Neural progenitor cell (in vitro differentiated cells): ENCODE results near the gene C6orf132. TPM values are rescaled to one million over a fixed set of nuclear protein-coding genes. Genes with fewer than 3 reads are reported as not detected.

ENCODE experiments used
- DNase-seq: peaks from one replicate; pipeline ENCODE4 v3.0.0-alpha.2; 2016; ENCODE audit warnings: low spot score
- H2AFZ ChIP-seq: fragments of 200-600 bp; sonication (generic); replicated peaks from 2 replicates; pipeline ENCODE4 v1.6.1; 2016; ENCODE audit warnings: antibody characterized with exemption
- H3F3A ChIP-seq: fragments of 200-600 bp; sonication (generic); 2 replicates; pipeline ENCODE4 v1.6.1; 2016; ENCODE audit warnings: antibody characterized with exemption, low read depth
- H3K27ac ChIP-seq: fragments of 200-600 bp; sonication (generic); 2 replicates; pipeline ENCODE4 v1.5.1; 2016; ENCODE audit warnings: mild to moderate bottlenecking
- H3K27me3 ChIP-seq: fragments of 200-600 bp; sonication (generic); 2 replicates; pipeline ENCODE4 v1.6.1; 2016; ENCODE audit warnings: mild to moderate bottlenecking, moderate library complexity
- H3K36me3 ChIP-seq: fragments of 200-600 bp; sonication (generic); 2 replicates; pipeline ENCODE4 v1.5.1; 2016
- H3K4me1 ChIP-seq: fragments of 200-600 bp; sonication (generic); 2 replicates; pipeline ENCODE4 v1.6.1; 2016; ENCODE audit warnings: mixed run types
- H3K4me2 ChIP-seq: fragments of 200-600 bp; sonication (generic); 2 replicates; pipeline ENCODE4 v1.6.1; 2016
- H3K4me3 ChIP-seq: fragments of 200-600 bp; sonication (generic); 2 replicates; pipeline ENCODE4 v1.5.1; 2016
- H3K79me2 ChIP-seq: fragments of 200-600 bp; sonication (generic); 2 replicates; pipeline ENCODE4 v1.6.1; 2016; ENCODE audit warnings: low read depth
- H3K9ac ChIP-seq: fragments of 200-600 bp; sonication (generic); 2 replicates; pipeline ENCODE4 v1.6.1; 2016
- H3K9me3 ChIP-seq: fragments of 200-600 bp; sonication (generic); 2 replicates; pipeline ENCODE4 v1.5.1; 2016; ENCODE audit warnings: low read depth
- H4K20me1 ChIP-seq: fragments of 200-600 bp; sonication (generic); 2 replicates; pipeline ENCODE4 v1.6.1; 2016; ENCODE audit warnings: low read depth
- H3K27ac Mint-ChIP-seq: 3 replicates; pipeline ENCODE4 v1.8.0; 2021; ENCODE audit warnings: mixed read lengths
- H3K27me3 Mint-ChIP-seq: 2 replicates; pipeline ENCODE4 v1.8.0; 2022; ENCODE audit warnings: low read depth, mild to moderate bottlenecking, inconsistent platforms, moderate library complexity, mixed read lengths; ENCODE audit not compliant: insufficient read depth
- H3K36me3 Mint-ChIP-seq: 3 replicates; pipeline ENCODE4 v1.8.0; 2021; ENCODE audit warnings: mixed read lengths
- H3K4me1 Mint-ChIP-seq: 3 replicates; pipeline ENCODE4 v1.8.0; 2021; ENCODE audit warnings: mixed read lengths
- H3K4me3 Mint-ChIP-seq: 3 replicates; pipeline ENCODE4 v1.8.0; 2021; ENCODE audit warnings: mild to moderate bottlenecking, moderate library complexity, mixed read lengths
- H3K9me3 Mint-ChIP-seq: 3 replicates; pipeline ENCODE4 v1.8.0; 2020; ENCODE audit warnings: mixed read lengths
- EZH2 ChIP-seq: fragments of 200-600 bp; sonication (generic); IDR thresholded peaks from 2 replicates; pipeline ENCODE4 v1.6.1; 2017; ENCODE audit warnings: antibody characterized with exemption, mild to moderate bottlenecking, moderate library complexity
- EZH2phosphoT487 ChIP-seq: fragments of 200-600 bp; sonication (generic); IDR thresholded peaks from 2 replicates; pipeline ENCODE4 v1.6.1; 2017; ENCODE audit warnings: antibody characterized with exemption
- total RNA-seq: library from RNA; depleted of rRNA; stranded (reverse); fragments of >200 nt; gene quantifications from 2 replicates; pipeline ENCODE4 v1.2.3, GENCODE V29; 2015; ENCODE audit warnings: low replicate concordance
- TF ChIP-seq, protein P1 (sequence below): fragments of 200-600 bp; sonication (generic); IDR thresholded peaks from 2 replicates; pipeline ENCODE4 v1.5.1; 2017; ENCODE audit warnings: antibody characterized with exemption, mild to moderate bottlenecking

Gene C6orf132
- total RNA-seq, 1 donor from 2014 or later, result 1.8 TPM

DNA sequence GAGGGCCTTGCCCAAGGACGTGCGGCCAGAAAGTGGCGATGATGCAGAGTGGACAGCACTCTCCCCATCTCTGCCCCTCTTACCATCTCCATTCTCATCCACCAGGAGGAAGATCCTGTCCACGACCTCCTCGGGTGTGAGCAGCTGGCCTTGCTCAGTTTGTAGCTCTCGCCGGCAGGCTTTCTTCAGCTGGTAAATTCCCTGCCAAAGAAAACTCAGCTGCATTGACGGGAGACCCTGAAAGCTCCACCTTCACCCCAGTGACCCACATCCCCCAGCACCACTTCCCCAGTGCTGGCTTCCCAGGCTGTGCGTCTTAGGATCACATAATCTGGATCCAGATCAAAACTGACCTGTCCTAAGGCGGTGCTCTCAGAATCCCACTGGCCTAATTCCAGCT lies 43.2 kb upstream of the C6orf132 start:
- Mint-ChIP-seq H3K4me3 (no peak overlapping the region), H3K27me3 (no peaks in the 10 kb centered on the region), H3K9me3 (no peaks in the 10 kb centered on the region), H3K27ac (no peak overlapping the region), H3K36me3 (no peaks in the 10 kb centered on the region), H3K4me1 (peaks cover 5% of the 10 kb centered on the region)
- DNase-seq, result no peak
- Histone ChIP-seq H2AFZ (no peak overlapping the region), H3K9ac (no peak overlapping the region), H3F3A (no peaks in the 10 kb centered on the region), H3K9me3 (no peaks in the 10 kb centered on the region), H3K4me1 (peaks cover under 1% of the 10 kb centered on the region), H3K27me3 (no peaks in the 10 kb centered on the region), H3K4me3 (no peak overlapping the region), H3K79me2 (no peaks in the 10 kb centered on the region), H3K27ac (no peak overlapping the region), H4K20me1 (no peaks in the 10 kb centered on the region), H3K36me3 (no peaks in the 10 kb centered on the region), H3K4me2 (no peak overlapping the region)
- TF ChIP-seq, protein P1, sequence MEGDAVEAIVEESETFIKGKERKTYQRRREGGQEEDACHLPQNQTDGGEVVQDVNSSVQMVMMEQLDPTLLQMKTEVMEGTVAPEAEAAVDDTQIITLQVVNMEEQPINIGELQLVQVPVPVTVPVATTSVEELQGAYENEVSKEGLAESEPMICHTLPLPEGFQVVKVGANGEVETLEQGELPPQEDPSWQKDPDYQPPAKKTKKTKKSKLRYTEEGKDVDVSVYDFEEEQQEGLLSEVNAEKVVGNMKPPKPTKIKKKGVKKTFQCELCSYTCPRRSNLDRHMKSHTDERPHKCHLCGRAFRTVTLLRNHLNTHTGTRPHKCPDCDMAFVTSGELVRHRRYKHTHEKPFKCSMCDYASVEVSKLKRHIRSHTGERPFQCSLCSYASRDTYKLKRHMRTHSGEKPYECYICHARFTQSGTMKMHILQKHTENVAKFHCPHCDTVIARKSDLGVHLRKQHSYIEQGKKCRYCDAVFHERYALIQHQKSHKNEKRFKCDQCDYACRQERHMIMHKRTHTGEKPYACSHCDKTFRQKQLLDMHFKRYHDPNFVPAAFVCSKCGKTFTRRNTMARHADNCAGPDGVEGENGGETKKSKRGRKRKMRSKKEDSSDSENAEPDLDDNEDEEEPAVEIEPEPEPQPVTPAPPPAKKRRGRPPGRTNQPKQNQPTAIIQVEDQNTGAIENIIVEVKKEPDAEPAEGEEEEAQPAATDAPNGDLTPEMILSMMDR, result no peak
- TF ChIP-seq EZH2phosphoT487, result no peak

DNA sequence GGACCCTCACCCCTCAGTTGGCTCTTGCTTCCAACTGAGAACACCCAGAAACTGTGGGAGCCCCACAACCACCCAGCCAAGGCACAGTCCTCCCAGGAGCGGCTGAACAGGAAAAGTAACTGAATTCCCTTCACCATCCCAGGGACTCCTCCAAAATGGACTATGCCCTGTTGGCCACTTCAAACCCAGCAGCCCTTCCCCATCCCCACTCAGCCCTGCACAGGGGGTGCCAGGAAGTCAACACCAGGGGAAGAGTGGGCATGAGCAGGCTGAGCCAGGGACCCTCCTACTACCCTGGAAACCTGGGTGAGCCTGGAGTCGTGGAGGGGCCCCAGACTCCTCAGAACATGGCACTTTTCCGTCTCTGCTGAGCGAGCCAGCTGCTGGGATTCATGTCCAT lies 42.1 kb upstream of the C6orf132 start:
- no peaks in the 10 kb centered on the region for H3K36me3 ChIP-seq
- H3K9ac ChIP-seq, result no peak overlapping the region
- no peaks in the 10 kb centered on the region for H4K20me1 ChIP-seq
- H3K4me2 ChIP-seq, result no peak overlapping the region
- no peak overlapping the region for H2AFZ ChIP-seq
- no peak overlapping the region for H3K27ac Mint-ChIP-seq
- peaks cover 8% of the 10 kb centered on the region for H3K4me1 Mint-ChIP-seq
- no peaks in the 10 kb centered on the region for H3K9me3 ChIP-seq
- H3K27me3 ChIP-seq, result no peaks in the 10 kb centered on the region
- no peaks in the 10 kb centered on the region for H3K36me3 Mint-ChIP-seq
- TF ChIP-seq, protein P1, result no peak
- TF ChIP-seq EZH2 (no peak), EZH2phosphoT487 (no peak)
- H3K4me1 ChIP-seq, result no peaks in the 10 kb centered on the region
- no peaks in the 10 kb centered on the region for H3K79me2 ChIP-seq
- no peaks in the 10 kb centered on the region for H3F3A ChIP-seq
- H3K4me3 Mint-ChIP-seq, result no peak overlapping the region
- H3K27me3 Mint-ChIP-seq, result peaks cover 6% of the 10 kb centered on the region
- H3K9me3 Mint-ChIP-seq, result no peaks in the 10 kb centered on the region
- H3K27ac ChIP-seq, result no peak overlapping the region
- H3K4me3 ChIP-seq, result no peak overlapping the region
- no peak for DNase-seq

DNA sequence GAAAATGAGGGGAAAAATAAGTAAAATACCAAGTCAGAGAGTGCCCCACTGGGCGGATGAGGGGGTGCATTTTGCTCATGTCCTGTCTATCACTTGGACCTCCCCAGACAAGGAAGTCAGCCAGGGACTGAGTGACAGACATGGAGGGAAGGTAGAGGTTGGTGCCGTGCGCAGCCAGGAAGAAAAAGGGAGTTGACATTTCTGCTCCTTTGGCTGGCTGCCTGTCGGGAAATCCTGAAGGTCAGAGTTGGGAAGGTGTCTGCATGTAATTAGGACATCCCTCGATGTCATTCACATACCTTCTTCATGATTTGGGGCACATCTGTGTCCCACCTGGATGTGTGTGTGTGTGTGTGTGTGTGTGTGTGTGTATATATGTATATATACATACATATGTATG lies 39.7 kb upstream of the C6orf132 start:
- H3K27ac Mint-ChIP-seq, result no peak overlapping the region
- peaks cover 12% of the 10 kb centered on the region for H3K4me1 Mint-ChIP-seq
- no peak overlapping the region for H3K4me2 ChIP-seq
- no peaks in the 10 kb centered on the region for H4K20me1 ChIP-seq
- H3K36me3 Mint-ChIP-seq, result no peaks in the 10 kb centered on the region
- no peaks in the 10 kb centered on the region for H3K9me3 Mint-ChIP-seq
- no peak overlapping the region for H3K4me3 Mint-ChIP-seq
- H3K27me3 Mint-ChIP-seq, result peaks cover 12% of the 10 kb centered on the region
- H3K4me1 ChIP-seq, result no peaks in the 10 kb centered on the region
- H2AFZ ChIP-seq, result no peak overlapping the region
- no peaks in the 10 kb centered on the region for H3K79me2 ChIP-seq
- H3K27me3 ChIP-seq, result no peaks in the 10 kb centered on the region
- H3K36me3 ChIP-seq, result no peaks in the 10 kb centered on the region
- no peaks in the 10 kb centered on the region for H3K9me3 ChIP-seq
- no peak overlapping the region for H3K4me3 ChIP-seq
- H3F3A ChIP-seq, result peaks cover 14% of the 10 kb centered on the region
- DNase-seq, result no peak
- H3K27ac ChIP-seq, result no peak overlapping the region
- TF ChIP-seq, protein P1, result no peak
- no peak for TF ChIP-seq EZH2phosphoT487
- TF ChIP-seq EZH2, result no peak
- H3K9ac ChIP-seq, result no peak overlapping the region

DNA sequence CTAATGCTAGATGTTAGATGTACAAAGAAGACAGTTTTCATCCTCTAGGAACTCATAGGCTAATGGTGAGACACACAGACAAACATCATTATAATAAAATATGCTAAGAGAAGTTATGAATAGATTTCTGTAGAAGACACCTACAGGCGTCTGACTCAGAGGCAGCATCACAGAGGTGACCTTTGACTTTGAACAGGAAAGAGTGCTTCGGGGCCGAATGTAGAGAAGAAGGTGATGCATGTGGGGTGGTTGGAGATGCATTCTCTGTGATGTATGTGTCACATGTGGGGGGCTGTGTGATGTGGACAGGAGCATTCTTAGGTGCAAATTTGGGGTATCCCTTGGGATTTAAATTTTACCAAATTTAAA lies 37.5 kb upstream of the C6orf132 start:
- Histone ChIP-seq H3K4me1 (no peaks in the 10 kb centered on the region), H3K27ac (no peak overlapping the region), H3K4me2 (no peak overlapping the region), H4K20me1 (no peaks in the 10 kb centered on the region), H3K27me3 (no peaks in the 10 kb centered on the region), H3K9ac (no peak overlapping the region), H2AFZ (no peak overlapping the region), H3K4me3 (no peak overlapping the region), H3K79me2 (no peaks in the 10 kb centered on the region), H3F3A (peaks cover 20% of the 10 kb centered on the region), H3K9me3 (no peaks in the 10 kb centered on the region), H3K36me3 (no peaks in the 10 kb centered on the region)
- H3K36me3 Mint-ChIP-seq, result no peaks in the 10 kb centered on the region
- TF ChIP-seq EZH2phosphoT487, result no peak
- no peak for TF ChIP-seq EZH2
- TF ChIP-seq, protein P1, result no peak
- peaks cover 9% of the 10 kb centered on the region for H3K4me1 Mint-ChIP-seq
- no peak overlapping the region for H3K4me3 Mint-ChIP-seq
- peak overlapping the region; percentile 37 for H3K27ac Mint-ChIP-seq
- no peak for DNase-seq
- H3K27me3 Mint-ChIP-seq, result peaks cover 12% of the 10 kb centered on the region
- no peaks in the 10 kb centered on the region for H3K9me3 Mint-ChIP-seq
